T-helper 9 cell (primary cell): ENCODE data around the gene IGFALS.
"Not testable (repeated sequence)": the region's sequence is repeated elsewhere in the genome, so short reads cannot be mapped to it uniquely, and the experiment has no call there.

Experiments
- DNase-seq: peaks from one replicate; pipeline ENCODE4 v3.0.0-alpha.2; 2020

Gene IGFALS

GRCh38 chr16:1817716-1818115 lies 24.2 kb upstream of the IGFALS start:
- no peak for DNase-seq

- no peak for DNase-seq
Observed at GRCh38 chr16:1817276-1817589, 23.7 kb upstream of the IGFALS start.

GRCh38 chr16:1816396-1817275 lies 23.1 kb upstream of the IGFALS start:
- DNase-seq: no peak

- DNase-seq: no peak
Observed at GRCh38 chr16:1815461-1815860, 22.0 kb upstream of the IGFALS start.

GRCh38 chr16:1812732-1813163 lies 19.2 kb upstream of the IGFALS start:
- peak; percentile 19 for DNase-seq

- no peak for DNase-seq
Observed at GRCh38 chr16:1810536-1810935, 17.0 kb upstream of the IGFALS start.

GRCh38 chr16:1810106-1810505 lies 16.6 kb upstream of the IGFALS start:
- no peak for DNase-seq

- no peak for DNase-seq
Observed at GRCh38 chr16:1809281-1809801, 15.8 kb upstream of the IGFALS start.

- no peak for DNase-seq
Observed at GRCh38 chr16:1808691-1809090, 15.2 kb upstream of the IGFALS start.

- DNase-seq: no peak
Observed at GRCh38 chr16:1807626-1808025, 14.1 kb upstream of the IGFALS start.

GRCh38 chr16:1800701-1801100 lies 7.2 kb upstream of the IGFALS start:
- no peak for DNase-seq

- DNase-seq: not testable (repeated sequence)
Observed at GRCh38 chr16:1799263-1799662, 5.8 kb upstream of the IGFALS start.

GRCh38 chr16:1794908-1795666 lies 1.6 kb upstream of the IGFALS start:
- no peak for DNase-seq

- DNase-seq: no peak
Observed at GRCh38 chr16:1794221-1794871, 841 bp upstream of the IGFALS start.

- no peak for DNase-seq
Observed at GRCh38 chr16:1792836-1793577, 498 bp downstream of the IGFALS start.

- DNase-seq: no peak
Observed at GRCh38 chr16:1791943-1792812, 1.3 kb downstream of the IGFALS start.

- DNase-seq: no peak
Observed at GRCh38 chr16:1791256-1791942, 2.1 kb downstream of the IGFALS start.

- no peak for DNase-seq
Observed at GRCh38 chr16:1790611-1791255, 2.8 kb downstream of the IGFALS start.

GRCh38 chr16:1790261-1790610 lies 3.3 kb downstream of the IGFALS start:
- DNase-seq: no peak

GRCh38 chr16:1789643-1790045 lies 3.9 kb downstream of the IGFALS start:
- no peak for DNase-seq

- DNase-seq: no peak
Observed at GRCh38 chr16:1788708-1789100, 4.8 kb downstream of the IGFALS start.
